ENCODE results near the gene BTBD9.

DNA sequence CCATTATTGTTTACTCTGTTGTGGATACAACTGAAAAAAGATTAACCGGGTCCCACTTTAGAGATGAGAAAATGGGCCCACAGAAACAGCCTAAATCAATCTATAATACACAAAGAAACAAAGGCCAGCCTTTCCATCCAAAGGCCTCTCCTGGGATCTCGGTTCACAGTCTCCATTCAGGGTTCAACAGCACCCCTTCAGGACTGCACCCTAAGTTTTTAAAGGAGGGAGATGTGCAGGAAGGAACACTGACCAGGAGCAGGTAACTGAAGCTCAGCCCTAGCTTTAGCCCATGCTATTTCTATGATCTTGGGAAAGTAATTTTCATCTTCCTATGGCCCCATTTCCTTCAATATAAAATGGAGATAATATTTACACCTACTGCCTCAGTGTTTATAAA, 147.7 kb downstream of the BTBD9 start:
- TF ChIP-seq, protein P1, sequence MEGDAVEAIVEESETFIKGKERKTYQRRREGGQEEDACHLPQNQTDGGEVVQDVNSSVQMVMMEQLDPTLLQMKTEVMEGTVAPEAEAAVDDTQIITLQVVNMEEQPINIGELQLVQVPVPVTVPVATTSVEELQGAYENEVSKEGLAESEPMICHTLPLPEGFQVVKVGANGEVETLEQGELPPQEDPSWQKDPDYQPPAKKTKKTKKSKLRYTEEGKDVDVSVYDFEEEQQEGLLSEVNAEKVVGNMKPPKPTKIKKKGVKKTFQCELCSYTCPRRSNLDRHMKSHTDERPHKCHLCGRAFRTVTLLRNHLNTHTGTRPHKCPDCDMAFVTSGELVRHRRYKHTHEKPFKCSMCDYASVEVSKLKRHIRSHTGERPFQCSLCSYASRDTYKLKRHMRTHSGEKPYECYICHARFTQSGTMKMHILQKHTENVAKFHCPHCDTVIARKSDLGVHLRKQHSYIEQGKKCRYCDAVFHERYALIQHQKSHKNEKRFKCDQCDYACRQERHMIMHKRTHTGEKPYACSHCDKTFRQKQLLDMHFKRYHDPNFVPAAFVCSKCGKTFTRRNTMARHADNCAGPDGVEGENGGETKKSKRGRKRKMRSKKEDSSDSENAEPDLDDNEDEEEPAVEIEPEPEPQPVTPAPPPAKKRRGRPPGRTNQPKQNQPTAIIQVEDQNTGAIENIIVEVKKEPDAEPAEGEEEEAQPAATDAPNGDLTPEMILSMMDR (IDR thresholded peaks at IDR 0.05): no peak
- no peak for TF ChIP-seq POLR2A (IDR thresholded peaks at IDR 0.05)

Data from Peyer's patch (tissue), 4 donors.